Measurements from ENCODE around the gene ANO1.

Gene ANO1

DNA sequence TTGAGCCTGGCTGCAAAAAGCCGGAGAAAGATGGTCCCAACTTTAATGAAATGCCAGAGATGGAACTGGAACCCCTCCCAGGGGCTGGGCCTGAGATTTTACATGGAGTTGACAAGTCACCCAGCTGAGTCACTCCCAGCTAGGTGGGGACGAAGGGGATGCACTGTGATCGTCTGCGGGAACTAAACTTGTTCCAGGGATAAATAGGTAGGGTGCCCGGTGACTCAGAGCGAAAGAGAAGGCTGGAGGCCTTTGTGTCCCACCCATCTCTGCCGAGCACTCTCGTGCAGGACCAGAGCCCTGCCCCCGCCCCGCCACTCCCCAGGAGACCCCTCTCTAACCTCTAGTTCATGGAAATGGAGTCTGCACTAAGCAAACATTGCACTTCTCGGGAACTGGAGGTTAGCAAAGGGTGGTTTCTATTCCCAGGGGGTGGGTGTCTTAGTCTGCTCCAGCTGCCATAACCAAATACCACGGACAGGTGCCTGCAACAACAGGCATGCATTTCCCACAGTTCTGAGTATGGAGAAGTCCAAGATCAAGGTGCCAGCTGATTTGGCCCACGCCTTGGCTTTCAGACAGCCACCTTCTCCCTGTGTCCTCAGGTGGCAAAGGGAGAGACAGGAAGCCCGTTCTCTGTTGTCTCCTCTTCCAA is 64.2 kb downstream of the ANO1 start:
- Histone ChIP-seq H3K9me2 (ENCODE audit: low read depth, low read length) (no peaks in the 10 kb centered on the region), H3K9me3 (ENCODE audit: low read length) (no peaks in the 10 kb centered on the region), H3K79me2 (ENCODE audit: insufficient read depth, low read length) (no peaks in the 10 kb centered on the region), H3K27me3 (ENCODE audit: insufficient read depth, low read length) (0 out of 2 replicates have a peak, but pooled peaks cover 4% of the 10 kb centered on the region), H3K4me3 (ENCODE audit: low read depth, low read length, poor library complexity, severe bottlenecking) (no peak overlapping the region), H4K20me1 (ENCODE audit: insufficient read depth, low read length) (no peaks in the 10 kb centered on the region), H3K4me1 (ENCODE audit: insufficient read depth, low read length, severe bottlenecking) (no peaks in the 10 kb centered on the region), H3F3A (ENCODE audit: insufficient read depth, low read length) (no peaks in the 10 kb centered on the region), H2AFZ (ENCODE audit: low read length) (no peak overlapping the region), H3K36me3 (ENCODE audit: insufficient read depth, low read length) (no peaks in the 10 kb centered on the region), H3K9ac (ENCODE audit: low read length) (no peak overlapping the region), H3K4me2 (ENCODE audit: low read length) (no peak overlapping the region), H3K27ac (ENCODE audit: low read depth, low read length, poor library complexity, severe bottlenecking) (no peak overlapping the region)
- TF ChIP-seq, protein P1, sequence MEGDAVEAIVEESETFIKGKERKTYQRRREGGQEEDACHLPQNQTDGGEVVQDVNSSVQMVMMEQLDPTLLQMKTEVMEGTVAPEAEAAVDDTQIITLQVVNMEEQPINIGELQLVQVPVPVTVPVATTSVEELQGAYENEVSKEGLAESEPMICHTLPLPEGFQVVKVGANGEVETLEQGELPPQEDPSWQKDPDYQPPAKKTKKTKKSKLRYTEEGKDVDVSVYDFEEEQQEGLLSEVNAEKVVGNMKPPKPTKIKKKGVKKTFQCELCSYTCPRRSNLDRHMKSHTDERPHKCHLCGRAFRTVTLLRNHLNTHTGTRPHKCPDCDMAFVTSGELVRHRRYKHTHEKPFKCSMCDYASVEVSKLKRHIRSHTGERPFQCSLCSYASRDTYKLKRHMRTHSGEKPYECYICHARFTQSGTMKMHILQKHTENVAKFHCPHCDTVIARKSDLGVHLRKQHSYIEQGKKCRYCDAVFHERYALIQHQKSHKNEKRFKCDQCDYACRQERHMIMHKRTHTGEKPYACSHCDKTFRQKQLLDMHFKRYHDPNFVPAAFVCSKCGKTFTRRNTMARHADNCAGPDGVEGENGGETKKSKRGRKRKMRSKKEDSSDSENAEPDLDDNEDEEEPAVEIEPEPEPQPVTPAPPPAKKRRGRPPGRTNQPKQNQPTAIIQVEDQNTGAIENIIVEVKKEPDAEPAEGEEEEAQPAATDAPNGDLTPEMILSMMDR (IDR thresholded peaks at IDR 0.05; ENCODE audit: low read length): no peak
- TF ChIP-seq EZH2 (IDR thresholded peaks at IDR 0.05; ENCODE audit: borderline replicate concordance, low read length): no peak

DNA sequence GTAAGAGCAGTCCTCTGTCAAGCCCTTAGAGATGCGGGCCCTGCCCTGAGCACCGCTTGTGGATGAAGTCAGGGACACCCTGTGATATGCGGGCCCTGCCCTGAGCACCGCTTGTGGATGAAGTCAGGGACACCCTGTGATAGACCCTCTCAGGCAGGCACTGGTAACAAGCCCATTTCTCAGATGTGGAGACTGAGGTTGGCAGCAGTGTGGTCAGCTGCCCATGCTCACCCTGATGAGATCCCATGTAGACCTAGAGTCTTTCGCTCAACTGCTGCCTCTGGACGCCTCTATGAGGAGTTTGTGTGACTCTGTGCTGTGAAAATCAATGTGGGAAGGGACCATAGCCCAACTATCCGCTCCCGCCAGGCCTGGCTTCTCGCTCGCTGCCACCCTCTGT is 66.1 kb downstream of the ANO1 start:
- H3F3A ChIP-seq (ENCODE audit: insufficient read depth, low read length): no peaks in the 10 kb centered on the region
- H3K4me2 ChIP-seq (ENCODE audit: low read length): no peak overlapping the region
- no peak overlapping the region for H3K9ac ChIP-seq (ENCODE audit: low read length)
- H3K9me2 ChIP-seq (ENCODE audit: low read depth, low read length): no peaks in the 10 kb centered on the region
- H3K36me3 ChIP-seq (ENCODE audit: insufficient read depth, low read length): no peaks in the 10 kb centered on the region
- no peaks in the 10 kb centered on the region for H3K4me1 ChIP-seq (ENCODE audit: insufficient read depth, low read length, severe bottlenecking)
- TF ChIP-seq EZH2 (IDR thresholded peaks at IDR 0.05; ENCODE audit: borderline replicate concordance, low read length): no peak
- TF ChIP-seq, protein P1 (IDR thresholded peaks at IDR 0.05; ENCODE audit: low read length): no peak
- H2AFZ ChIP-seq (ENCODE audit: low read length): no peak overlapping the region
- no peaks in the 10 kb centered on the region for H3K9me3 ChIP-seq (ENCODE audit: low read length)
- H3K27me3 ChIP-seq (ENCODE audit: insufficient read depth, low read length): 0 out of 2 replicates have a peak, but pooled peaks cover 4% of the 10 kb centered on the region
- no peak overlapping the region for H3K27ac ChIP-seq (ENCODE audit: low read depth, low read length, poor library complexity, severe bottlenecking)
- no peaks in the 10 kb centered on the region for H3K79me2 ChIP-seq (ENCODE audit: insufficient read depth, low read length)
- no peak overlapping the region for H3K4me3 ChIP-seq (ENCODE audit: low read depth, low read length, poor library complexity, severe bottlenecking)
- H4K20me1 ChIP-seq (ENCODE audit: insufficient read depth, low read length): no peaks in the 10 kb centered on the region

DNA sequence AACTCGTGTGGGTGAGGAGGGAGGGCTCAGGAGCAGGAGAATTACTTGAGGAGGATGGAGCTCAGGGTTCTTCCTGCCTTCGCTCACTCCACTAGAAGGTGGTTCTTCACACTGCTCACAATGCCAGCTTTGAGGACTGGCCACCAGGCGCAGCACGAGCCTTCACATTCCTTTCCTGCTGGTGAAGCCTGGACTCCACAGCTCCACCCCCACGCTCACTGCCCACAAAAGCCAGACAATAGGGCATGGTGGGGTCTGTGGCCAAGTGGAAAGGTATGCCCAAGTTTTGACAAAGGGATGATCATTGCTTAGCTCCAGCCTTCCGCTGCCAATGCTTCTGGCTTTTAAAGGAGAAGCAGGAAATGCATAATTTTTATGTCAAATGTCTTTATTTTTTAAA is 67.0 kb downstream of the ANO1 start:
- H3K9ac ChIP-seq (ENCODE audit: low read length): no peak overlapping the region
- no peaks in the 10 kb centered on the region for H3K9me2 ChIP-seq (ENCODE audit: low read depth, low read length)
- H2AFZ ChIP-seq (ENCODE audit: low read length): no peak overlapping the region
- H3K9me3 ChIP-seq (ENCODE audit: low read length): no peaks in the 10 kb centered on the region
- H3K27me3 ChIP-seq (ENCODE audit: insufficient read depth, low read length): 0 out of 2 replicates have a peak, but pooled peaks cover 4% of the 10 kb centered on the region
- no peaks in the 10 kb centered on the region for H3K36me3 ChIP-seq (ENCODE audit: insufficient read depth, low read length)
- no peak overlapping the region for H3K4me3 ChIP-seq (ENCODE audit: low read depth, low read length, poor library complexity, severe bottlenecking)
- no peaks in the 10 kb centered on the region for H4K20me1 ChIP-seq (ENCODE audit: insufficient read depth, low read length)
- no peaks in the 10 kb centered on the region for H3F3A ChIP-seq (ENCODE audit: insufficient read depth, low read length)
- TF ChIP-seq, protein P1 (IDR thresholded peaks at IDR 0.05; ENCODE audit: low read length): no peak
- TF ChIP-seq EZH2 (IDR thresholded peaks at IDR 0.05; ENCODE audit: borderline replicate concordance, low read length): no peak
- no peaks in the 10 kb centered on the region for H3K79me2 ChIP-seq (ENCODE audit: insufficient read depth, low read length)
- no peak overlapping the region for H3K27ac ChIP-seq (ENCODE audit: low read depth, low read length, poor library complexity, severe bottlenecking)
- H3K4me2 ChIP-seq (ENCODE audit: low read length): no peak overlapping the region
- no peaks in the 10 kb centered on the region for H3K4me1 ChIP-seq (ENCODE audit: insufficient read depth, low read length, severe bottlenecking)
